ENCODE measurements around the gene WASL.

GRCh38 chr7:123719197-123719721 is 29.5 kb downstream of the WASL start:
- no peak for TF ChIP-seq CTCF (optimal IDR thresholded peaks at IDR 0.05 in 1 of 3, IDR thresholded peaks at IDR 0.05 in 1 of 3, conservative IDR thresholded peaks at IDR 0.05 in 1 of 3; ENCODE audit: extremely low read depth in 1 of 3, insufficient read depth in 2 of 3, low read length in 3 of 3)
- TF ChIP-seq EZH2 (IDR thresholded peaks at IDR 0.05; ENCODE audit: low read length) = no peak
